Measurements from ENCODE around the gene GHRH.

The GHRH gene

DNA sequence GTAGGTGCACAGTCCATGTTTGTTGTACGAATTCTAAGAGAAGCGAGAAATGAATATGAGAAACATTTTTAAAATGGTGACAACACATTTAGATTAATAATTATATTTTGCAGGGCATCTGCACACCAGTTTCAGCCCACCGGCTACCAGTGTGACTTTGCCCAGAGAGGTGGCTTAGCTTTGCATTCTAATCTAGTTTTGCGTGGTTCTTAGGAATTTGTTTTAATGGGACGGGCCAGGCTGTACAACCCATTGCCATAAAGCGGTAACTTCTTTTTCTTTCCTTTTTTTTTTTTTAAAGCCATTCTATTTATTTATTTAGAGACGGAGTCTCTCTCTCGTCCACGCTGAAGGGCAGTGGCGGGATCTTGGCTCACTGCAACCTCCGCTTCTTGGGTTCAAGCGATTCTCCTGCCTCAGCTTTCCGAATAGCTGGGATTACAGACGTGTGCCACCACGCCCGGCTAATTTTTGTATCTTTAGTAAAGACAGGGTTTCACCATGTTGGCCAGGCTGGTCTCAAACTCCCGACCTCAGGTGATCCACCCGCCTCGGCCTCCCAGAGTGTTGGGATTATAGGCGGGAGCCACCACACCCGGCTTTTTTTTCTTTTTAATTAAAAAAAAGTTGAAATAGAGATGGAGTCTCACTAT lies 28.7 kb upstream of the GHRH start:
- no peak for DNase-seq

DNA sequence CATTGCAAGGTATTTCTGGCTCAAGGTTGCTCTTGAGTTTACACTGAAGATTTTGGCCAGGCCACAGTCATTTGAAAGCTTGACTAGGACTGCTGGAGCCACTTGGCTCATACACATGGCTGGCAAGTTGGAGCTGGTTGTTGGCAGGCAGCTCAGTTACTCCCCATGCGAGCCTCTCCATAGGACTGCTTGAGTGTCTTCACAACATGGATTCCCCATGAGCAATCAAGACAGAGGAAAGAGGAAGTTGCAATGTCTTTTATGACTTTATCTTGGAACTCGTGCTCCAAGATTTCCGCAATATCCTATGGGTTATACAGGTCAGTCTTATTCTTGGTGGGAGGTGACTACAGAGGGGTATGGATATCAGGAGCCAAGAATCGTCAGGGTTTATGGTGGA lies 26.5 kb upstream of the GHRH start:
- no peak for DNase-seq

DNA sequence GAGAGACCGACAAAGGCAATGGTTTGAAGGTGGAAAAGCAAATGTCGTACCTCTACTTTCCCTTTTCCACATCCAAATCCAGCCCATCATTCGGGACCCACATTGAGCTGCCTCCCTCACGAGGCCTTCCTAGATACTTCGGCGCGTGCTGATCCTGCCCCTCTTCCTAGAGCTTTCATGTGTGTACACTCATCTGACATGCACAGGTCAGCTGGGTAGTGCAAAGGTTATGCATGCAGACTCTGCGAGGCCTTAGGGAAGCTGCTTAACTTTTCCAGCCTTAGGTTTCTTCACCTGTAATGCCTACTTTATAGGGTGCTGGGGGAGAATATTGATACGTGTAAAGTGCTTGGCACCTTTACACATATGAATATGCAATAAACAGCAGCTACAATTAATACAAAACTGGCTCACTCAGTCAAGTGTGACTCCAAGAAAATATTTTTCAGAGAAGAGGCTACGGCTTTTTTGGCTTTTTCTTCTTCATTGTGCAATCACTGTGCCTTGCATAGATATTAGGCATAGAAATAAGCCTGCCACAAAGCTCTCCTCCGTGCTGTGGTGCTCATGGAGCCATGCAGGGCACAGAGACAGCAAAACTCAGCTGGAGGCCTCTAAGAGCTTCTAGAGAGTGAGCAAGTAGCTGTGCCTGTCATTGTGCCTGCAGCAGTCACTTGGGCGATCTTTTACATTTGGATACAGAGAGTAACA lies 24.2 kb upstream of the GHRH start:
- no peak for DNase-seq

DNA sequence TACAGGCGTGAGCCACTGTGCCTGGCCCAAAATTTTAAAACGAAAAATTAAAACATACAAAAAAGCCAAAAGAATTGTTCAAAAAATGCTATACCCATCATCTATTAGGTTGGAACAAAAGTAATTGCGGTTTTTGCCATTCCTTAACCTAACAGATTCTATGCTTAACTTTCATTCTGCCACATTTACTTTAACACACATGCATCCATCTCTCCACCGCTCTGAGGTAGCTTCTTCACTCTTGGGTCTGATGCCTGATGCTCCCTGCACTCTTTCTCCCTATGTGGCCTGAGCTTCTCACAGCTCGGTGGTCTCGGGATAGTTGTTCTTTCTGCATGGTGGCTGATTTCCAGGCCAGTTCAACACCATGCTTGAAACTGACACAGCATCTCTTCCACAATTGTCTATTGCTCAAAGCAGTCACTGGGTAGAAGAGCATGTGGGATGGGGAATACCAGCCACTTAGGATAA lies 23.1 kb upstream of the GHRH start:
- no peak for DNase-seq

DNA sequence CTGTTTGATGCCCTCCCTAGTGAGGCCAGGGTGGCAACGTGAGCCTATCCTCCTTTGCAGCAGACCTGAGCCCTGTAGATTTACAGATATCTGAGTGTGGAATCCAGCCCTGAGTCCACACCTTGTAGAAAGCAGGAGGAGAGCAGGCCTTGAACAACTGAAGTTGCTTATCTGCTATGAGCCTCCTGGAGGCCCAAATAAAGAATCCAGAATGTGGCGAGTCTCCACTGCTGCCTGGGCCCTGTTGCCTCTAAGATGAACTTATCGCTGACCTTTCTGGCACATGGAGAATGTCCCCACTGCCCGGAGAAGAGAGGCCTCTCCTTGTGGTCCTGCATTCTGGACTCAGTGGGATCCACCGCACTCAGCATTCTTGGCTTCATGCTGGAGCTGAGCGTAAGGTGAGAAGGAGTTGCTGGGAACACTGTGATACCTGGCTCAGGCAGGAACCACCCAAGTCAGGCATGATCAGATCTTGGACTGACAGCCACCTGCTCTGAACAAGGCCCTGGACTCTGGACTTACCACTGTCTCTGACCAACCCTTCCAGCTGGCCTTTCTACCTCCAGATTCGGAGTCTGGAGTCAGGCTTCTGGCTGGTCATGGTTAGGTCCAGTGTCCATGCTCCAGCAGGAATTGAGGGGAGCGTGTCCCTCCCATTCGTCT lies 22.0 kb upstream of the GHRH start:
- no peak for DNase-seq

DNA sequence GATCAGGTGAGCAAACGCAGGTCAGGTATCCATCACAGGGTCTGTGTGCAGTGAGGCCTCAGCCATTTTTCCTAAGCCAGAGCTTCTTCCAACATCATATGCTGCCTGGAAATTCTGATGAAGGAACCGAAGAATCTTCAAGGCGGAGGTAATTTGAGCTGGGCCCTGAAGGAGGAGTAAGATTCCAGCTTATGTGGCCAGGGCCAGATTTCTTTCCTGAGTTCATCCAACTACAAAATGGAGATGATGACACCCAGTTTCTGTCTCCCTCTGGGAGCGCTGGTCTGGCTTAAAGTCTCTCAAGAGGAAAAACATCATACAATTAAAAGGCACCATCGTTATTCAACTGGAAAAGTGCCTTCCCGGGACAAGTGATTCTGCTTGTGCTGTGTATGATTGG lies 20.9 kb upstream of the GHRH start:
- no peak for DNase-seq

DNA sequence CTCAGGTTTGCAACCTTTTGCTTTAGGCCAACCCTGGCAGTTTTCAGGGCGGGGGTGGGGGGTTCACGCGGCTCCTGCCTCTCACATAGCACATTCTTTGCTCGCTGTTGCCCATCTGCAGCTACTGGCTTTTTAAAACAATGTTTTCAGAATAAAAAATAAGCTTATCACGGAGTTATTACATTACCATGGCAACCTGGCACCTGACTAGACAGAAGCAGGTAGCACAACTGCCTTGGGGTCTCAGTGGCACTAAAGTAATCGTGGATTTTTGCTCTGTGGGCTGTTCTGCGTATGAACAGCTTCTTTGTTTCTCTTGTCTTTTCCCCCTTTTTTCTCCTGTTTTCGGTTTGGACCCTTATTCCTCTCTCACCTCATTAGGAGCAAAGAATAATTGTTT lies 18.8 kb upstream of the GHRH start:
- DNase-seq = no peak

DNA sequence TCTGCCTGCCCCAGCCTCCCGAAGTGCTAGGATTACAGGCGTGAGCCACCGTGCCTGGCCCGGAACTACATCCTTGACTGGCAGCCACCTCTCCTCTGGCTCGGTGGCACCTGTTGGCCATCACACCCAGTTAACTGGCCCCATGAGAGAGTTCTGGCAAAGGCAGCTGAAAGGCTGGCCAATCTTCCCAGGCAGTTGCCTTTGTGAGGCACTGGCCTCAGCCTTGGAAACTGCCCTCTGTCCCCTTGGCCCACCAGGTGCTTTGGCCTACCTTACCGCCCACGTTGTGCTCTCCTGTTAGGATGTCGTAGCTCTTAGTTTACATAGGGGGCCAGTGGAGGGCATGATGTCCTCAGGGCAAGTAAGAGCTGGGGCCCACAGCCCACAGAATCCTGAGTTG lies 18.2 kb upstream of the GHRH start:
- no peak for DNase-seq

DNA sequence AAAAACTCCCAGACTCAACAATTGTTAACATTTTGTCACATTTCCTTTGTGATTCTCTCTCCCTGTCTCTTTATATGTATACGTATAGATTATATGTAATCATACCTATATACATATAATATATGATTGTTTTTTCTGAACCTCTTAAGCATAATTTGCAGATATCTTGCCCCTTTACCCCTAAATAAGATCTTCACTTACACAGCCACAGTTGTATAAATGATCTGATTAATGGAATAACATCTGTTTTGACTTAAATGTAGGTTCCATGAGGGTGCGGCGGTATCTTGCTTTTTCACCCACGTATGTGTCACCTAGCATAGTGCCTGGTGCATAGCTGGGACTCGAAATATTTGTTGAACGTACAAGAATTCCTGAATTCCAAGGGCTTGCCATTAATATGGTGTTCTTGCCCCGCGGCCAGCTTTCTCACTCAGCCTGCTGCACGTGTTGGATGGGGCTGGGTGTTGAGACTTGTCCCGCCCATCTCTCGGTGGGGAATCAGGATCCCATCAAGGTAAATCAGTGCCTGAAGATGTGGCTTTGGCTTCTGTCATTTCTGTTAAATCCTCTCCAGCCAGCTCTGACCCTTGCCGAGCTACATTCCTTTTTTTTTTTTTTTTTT lies 17.5 kb upstream of the GHRH start:
- DNase-seq = no peak

DNA sequence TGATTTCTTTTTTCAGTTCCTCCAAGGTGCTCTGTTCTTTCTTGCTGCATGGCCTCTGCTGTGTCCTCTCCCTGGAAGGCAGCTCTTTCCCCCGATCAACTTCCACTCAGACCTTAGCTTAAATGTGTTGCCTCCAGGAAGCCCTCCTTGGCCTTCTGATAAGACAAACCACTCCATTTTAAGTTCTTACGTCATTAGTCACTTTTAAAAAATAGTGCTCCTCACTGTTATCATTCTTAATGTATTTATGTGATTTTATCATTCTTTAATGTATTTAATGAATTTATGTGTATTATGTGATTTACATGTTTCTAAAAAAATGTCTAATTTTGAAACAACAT lies 15.6 kb upstream of the GHRH start:
- DNase-seq = no peak

DNA sequence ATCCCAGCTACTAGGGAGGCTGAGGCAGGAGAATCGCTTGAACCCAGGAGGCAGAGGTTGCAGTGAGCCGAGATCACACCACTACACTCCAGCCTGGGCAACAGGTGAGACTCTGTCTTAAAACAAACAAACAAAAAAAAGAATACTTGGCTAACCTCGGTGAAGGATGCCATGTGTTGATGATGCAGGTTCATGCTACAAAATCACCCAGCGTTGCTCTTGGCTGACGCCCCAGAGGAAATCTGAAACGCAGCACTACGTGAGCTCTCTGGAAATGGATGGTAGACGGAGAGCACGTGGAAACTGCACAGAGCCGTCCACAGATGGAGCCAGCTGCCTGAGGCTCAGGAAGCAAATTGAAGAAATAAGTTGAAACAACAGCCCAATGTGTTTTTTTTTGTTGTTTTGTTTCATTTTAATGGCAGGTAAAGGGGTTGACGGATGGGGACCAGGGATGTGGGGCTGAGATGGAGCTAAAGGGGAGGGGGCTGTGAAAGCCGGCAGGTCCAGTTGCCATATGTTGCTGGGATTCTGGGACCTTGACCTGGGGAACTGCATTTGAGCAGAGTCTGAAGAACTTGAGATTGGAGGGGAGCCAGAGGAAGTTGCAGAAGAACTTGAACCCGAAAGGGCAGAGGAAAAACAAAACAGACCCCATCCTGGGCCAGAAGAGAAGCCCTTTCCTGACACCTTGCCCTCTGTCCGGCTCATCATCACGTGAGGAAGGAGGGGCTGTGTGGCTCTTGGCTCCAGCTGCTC lies 15.1 kb upstream of the GHRH start:
- DNase-seq = no peak

DNA sequence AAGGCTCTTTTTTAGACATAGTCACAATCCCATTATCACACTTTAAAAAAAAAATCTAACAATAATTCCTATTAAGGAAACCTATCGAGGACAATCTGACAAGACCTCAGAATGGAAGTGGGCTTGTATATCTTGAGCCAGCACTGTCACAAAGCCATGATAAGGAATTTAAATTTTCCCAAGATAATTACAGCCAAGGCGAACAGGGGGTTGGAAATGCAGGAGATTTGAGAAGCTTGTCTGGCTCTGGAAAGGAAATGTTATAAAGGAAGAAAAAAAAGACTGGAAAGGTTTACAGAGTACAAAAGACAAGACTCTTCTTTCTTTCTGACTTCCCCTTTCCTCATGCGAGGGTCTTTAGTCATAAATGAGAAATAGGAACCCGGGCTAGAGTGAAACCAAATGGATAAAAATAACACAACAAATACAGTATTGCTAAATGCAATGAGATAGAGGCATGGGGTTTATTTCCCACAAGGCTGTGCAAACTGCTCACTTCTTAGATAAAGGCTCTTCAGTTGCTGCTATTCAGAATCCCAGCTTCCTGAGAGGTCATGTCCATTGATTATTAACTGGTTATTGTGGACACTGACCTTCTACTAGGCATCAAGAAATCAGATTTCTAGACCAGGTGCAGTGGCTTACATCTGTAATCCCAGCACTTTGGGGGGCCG lies 13.4 kb upstream of the GHRH start:
- DNase-seq = no peak

DNA sequence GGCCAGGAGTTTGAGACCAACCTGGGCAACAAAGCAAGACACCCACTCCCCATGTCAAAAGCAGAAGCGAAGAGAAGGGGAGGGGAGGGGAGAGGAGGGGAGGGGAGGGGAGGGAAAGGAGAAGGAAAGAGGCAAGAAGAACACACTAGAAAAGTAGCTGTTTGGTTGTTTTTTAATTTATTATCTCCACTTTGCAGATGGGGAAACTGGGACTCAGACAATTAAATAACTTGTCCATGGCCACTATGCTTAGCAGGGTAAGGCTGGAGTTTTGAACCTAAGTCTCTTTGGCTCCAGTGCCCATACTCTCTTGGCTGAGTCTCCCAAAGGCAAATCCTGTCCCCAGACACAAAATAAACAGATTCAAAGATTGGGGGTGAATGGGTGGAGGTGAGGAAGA lies 12.4 kb upstream of the GHRH start:
- DNase-seq = no peak

DNA sequence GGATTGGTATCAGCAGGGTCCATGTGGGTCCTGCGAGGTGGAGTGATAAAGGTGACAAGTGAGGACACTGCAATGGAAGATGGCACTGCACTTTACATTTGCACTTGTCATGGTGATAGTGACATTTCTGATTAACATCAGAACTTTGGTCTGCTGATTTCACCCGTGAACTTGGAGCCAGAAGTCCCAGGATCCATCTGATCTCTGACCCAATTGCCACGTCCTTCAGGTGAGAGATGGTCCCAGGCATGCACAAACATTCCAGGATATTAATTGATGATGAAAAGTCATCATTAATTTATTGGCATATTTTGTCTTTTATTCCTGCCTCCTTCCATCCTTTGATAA lies 9.8 kb upstream of the GHRH start:
- no peak for DNase-seq

DNA sequence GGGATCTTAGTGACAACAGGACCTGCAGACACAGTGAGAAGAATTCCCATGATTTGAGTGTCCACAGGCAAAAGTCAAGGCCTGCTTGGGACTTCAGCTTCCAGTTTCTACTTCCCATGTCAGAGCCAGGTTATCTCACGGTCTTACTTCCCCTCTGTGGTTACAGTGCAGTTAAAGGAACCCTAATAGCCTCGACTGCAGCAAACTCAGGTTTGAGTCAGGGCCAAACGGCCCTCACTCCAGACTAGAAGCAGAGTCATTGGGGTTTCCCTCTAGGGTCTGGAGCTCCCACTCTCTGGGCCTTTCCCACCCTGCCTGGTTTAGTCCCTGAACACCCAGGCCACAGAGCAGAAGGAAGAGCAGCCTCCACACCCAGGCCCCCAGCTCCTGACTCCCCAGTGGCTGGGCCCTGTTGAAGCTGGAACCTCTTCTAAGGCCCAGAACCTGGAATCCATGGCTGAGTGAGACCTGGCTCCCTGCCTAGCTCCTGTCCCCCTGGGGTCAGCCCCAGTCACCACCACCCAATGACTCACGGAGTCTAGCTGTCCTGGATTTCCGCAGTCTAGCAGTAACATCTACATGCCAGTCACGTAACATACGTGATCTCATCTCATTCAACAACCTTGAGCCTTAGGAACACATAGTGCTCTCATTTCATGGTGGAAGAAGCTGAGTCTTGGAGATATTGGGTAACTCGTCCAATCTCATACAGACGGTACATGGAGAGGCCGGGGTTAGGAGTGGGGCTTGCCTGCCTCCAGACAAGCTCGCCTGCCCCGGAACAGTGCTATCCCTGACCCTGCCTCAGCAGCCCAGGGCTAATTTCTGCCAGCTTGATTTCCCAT lies 9.2 kb upstream of the GHRH start:
- no peak for DNase-seq

DNA sequence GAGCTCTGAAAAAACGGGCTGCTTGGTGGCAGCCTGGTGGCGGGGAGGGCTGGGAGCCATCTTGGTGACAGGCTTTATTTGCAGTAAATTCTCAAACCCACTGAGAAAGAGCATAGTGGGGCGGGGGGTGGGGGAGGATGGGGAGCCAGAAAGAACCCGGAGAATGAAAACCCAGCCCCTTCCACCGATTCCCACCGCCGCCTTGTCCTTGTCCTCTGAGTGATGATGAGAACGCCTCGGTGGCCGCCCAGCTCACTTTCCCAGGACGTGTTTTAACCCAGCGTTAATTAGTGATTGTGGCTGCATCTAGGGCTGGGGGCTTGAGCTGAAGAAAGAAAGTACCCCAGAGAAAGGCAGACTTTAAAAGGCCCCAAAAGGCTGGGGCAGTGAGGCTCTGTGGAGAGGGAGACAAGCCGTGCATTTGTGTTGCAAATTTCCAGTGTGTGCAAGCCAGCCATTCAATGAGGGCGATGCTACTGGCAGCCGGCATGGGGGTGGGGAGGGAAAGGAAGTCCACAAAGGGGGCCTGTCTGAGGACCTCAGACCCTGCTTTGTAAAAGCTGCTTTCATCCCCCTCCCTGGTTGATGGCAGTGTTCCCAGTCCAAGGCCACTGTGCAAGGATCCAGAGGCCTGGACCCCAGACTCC lies 6.2 kb upstream of the GHRH start:
- no peak for DNase-seq

DNA sequence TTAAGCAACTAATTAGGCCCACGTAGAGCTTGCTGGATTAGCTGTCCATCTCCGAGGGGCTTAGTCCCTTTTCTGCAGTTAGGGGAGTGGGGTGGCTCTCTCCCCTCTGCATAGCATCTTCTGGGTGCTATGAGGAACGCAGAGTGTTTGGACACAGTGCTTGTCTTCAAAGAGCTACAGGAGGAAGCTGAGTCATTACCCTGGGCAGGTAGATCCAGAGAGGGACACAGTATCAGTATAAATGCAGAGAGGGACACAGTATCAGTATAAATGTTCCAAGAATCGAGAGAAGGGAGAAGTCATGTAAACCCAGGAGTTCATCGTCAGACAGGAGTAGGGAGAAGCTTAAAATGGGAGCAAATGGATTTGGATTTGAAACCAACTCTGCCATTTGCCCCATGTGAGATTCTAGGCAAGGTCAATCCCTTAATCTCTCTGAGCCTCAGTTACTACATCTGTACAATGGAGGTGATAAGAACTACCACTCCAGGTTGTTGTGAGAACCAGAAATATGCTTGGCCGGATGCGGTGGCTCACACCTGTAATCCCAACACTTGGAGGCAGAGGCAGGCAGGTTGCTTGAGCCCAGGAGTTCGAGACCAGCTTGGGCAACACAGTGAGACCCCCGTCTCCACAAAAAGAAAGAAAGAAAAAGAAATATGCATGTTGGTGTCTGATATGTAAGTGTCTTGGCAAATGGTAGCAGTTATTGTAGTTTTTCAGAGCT lies 5.5 kb upstream of the GHRH start:
- DNase-seq = no peak

DNA sequence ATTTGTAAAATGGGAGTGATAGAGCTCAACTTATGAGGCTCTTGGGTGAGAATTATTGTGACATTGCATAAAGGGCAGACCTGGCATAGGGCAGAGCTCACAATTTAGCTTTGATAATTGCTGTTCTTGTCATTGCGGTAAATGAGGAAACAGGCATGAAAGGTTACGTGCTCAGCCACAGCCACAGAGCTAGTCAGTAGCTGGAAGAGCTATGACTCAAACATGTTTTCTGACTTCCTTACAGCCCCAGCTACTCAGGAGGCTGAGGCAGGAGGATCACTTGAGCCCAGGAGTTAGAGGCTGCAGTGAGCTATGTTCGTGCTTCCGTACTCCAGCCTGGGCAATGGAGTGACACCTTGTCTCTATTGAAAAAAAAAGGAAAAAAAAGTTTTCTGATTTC lies 3.5 kb upstream of the GHRH start:
- no peak for DNase-seq

DNA sequence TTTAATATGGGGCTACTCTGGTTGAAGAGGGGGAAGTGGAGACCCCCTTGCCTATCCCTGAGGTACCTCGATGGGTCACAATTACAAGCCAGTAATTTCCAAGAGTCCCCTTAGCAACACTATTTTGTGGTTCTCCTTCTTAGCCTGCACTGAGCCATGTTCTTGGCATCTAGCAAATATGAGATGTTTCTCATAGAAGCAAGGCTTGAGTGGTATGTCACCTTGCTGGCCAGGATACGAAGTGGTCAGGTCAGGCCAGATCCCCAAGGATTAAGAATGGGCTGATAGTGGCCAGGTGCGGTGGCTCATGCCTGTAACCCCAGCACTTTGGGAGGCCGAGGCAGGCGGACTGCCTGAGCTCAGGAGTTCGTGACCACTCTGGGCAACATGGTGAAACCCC lies 2.1 kb upstream of the GHRH start:
- no peak for DNase-seq

DNA sequence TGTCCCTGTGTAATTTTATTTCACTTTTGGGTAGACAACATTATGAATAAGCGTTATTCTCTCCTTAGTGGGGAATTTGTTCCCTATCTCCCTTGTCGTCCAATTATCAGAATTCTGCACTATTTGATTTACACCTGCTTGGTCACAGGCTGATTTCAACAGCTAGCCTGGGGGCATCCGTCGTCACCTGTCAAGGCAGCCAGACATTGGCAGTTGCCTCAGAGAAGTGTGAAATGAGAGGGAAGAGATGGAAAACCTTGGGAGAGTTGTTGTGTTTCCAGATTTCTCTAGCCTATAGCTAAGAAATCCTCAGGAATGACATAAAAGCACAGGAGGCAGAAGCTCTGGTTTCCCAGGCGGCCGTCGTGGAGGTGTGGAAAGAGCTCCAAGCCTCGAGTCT lies 891 bp upstream of the GHRH start:
- no peak for DNase-seq

DNA sequence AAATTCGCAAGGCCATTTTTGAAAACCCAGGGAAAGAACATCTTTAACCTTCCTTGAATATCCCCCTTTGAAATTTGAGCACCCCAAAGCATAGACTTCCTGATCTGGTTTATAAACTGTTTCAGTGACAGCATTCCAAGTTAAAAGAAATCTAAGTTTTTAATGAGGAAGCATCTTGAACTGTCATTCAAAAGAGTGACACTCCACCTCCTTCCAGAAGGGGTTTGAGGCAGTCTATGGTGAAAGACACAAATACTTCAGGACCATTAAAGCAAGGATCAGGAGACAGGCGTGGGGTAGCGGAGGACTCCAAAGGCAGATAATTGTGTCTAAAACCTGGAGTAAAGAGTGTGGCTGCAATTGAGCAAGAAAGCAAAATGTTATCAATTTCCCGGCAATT lies 691 bp downstream of the GHRH start:
- no peak for DNase-seq
